ENCODE measurements around the gene TULP4.

- TF ChIP-seq, protein P1, sequence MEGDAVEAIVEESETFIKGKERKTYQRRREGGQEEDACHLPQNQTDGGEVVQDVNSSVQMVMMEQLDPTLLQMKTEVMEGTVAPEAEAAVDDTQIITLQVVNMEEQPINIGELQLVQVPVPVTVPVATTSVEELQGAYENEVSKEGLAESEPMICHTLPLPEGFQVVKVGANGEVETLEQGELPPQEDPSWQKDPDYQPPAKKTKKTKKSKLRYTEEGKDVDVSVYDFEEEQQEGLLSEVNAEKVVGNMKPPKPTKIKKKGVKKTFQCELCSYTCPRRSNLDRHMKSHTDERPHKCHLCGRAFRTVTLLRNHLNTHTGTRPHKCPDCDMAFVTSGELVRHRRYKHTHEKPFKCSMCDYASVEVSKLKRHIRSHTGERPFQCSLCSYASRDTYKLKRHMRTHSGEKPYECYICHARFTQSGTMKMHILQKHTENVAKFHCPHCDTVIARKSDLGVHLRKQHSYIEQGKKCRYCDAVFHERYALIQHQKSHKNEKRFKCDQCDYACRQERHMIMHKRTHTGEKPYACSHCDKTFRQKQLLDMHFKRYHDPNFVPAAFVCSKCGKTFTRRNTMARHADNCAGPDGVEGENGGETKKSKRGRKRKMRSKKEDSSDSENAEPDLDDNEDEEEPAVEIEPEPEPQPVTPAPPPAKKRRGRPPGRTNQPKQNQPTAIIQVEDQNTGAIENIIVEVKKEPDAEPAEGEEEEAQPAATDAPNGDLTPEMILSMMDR (IDR thresholded peaks at IDR 0.05), result no peak
- TF ChIP-seq ZFX (IDR thresholded peaks at IDR 0.05; ENCODE audit: borderline replicate concordance), result no peak
Measured at GRCh38 chr6:158321960-158322359, 9.7 kb downstream of the TULP4 start.
